Neuron (in vitro differentiated cells): ENCODE measurements around the gene PCDHA6.
"Not testable (repeated sequence)": the region's sequence is repeated elsewhere in the genome, so short reads cannot be mapped to it uniquely, and the experiment has no call there.

Source experiments
- H2AFZ ChIP-seq: one replicate; pipeline ENCODE4 v1.6.1; 2013; ENCODE audit warnings: low read depth, mild to moderate bottlenecking, inconsistent platforms, low read length, moderate library complexity
- H3K27me3 ChIP-seq: one replicate; pipeline ENCODE4 v1.6.1; 2013; ENCODE audit warnings: low read length; ENCODE audit not compliant: insufficient read depth
- H3K36me3 ChIP-seq: one replicate; pipeline ENCODE4 v1.6.1; 2013; ENCODE audit warnings: low read length; ENCODE audit not compliant: insufficient read depth
- H3K4me1 ChIP-seq: one replicate; pipeline ENCODE4 v1.6.1; 2013; ENCODE audit warnings: low read length; ENCODE audit not compliant: insufficient read depth
- H3K4me3 ChIP-seq: 2 replicates; pipeline ENCODE4 v1.5.1; 2013; ENCODE audit warnings: mild to moderate bottlenecking, low read length, moderate library complexity
- H3K9me3 ChIP-seq: one replicate; pipeline ENCODE4 v1.6.1; 2013; ENCODE audit warnings: low read length

PCDHA6 gene

GRCh38 chr5:140833993-140834392 lies 6.2 kb downstream of the PCDHA6 start, which contains the start of gene PCDHA7:
PCDHA7 (plus strand) TSS chr5:140834269; CDS start chr5:140834384, 115 bp downstream.
- no peak within 1 kb of the TSS for H2AFZ ChIP-seq
- H3K36me3 ChIP-seq = peaks cover 52% of the 10 kb centered on the region
- peaks cover 60% of the 10 kb centered on the region for H3K9me3 ChIP-seq
- peaks cover 4% of the 10 kb centered on the region for H3K4me1 ChIP-seq
- no peaks in the 10 kb centered on the region for H3K27me3 ChIP-seq
- no peak within 1 kb of the TSS for H3K4me3 ChIP-seq

GRCh38 chr5:140834439-140835008 lies 6.8 kb downstream of the PCDHA6 start:
- H3K9me3 ChIP-seq = peaks cover 56% of the 10 kb centered on the region
- not testable (repeated sequence) for H3K4me1 ChIP-seq, H3K27me3 ChIP-seq, H3K4me3 ChIP-seq, H2AFZ ChIP-seq
- H3K36me3 ChIP-seq = peaks cover 52% of the 10 kb centered on the region

- H3K36me3 ChIP-seq = peaks cover 41% of the 10 kb centered on the region
These were observed 8.1 kb downstream of the PCDHA6 start for GRCh38 chr5:140835622-140836510.

GRCh38 chr5:140840978-140841962 lies 13.5 kb downstream of the PCDHA6 start, which contains the start of gene PCDHA8:
PCDHA8 (plus strand) TSS chr5:140841187; CDS start chr5:140841322, 135 bp downstream.
- H3K9me3 ChIP-seq = peaks cover 36% of the 10 kb centered on the region
- H3K36me3 ChIP-seq = peaks cover 29% of the 10 kb centered on the region
- H3K4me3 ChIP-seq = peak within 1 kb of the TSS; percentile 39
- no peaks in the 10 kb centered on the region for H3K4me1 ChIP-seq
- H2AFZ ChIP-seq = no peak within 1 kb of the TSS
- H3K27me3 ChIP-seq = no peaks in the 10 kb centered on the region

More at GRCh38 chr5:140835622-140836510, 8.1 kb downstream of the PCDHA6 start:
- Histone ChIP-seq H3K27me3 (no peaks in the 10 kb centered on the region), H3K4me1 (peaks cover 4% of the 10 kb centered on the region), H2AFZ (no peak overlapping the region), H3K4me3 (no peak overlapping the region), H3K9me3 (peaks cover 50% of the 10 kb centered on the region)

GRCh38 chr5:140842798-140843733 lies 15.3 kb downstream of the PCDHA6 start:
- H3K4me1 ChIP-seq = no peaks in the 10 kb centered on the region
- H3K36me3 ChIP-seq = peaks cover 22% of the 10 kb centered on the region
- no peak overlapping the region for H2AFZ ChIP-seq
- H3K4me3 ChIP-seq = no peak overlapping the region
- H3K9me3 ChIP-seq = peaks cover 29% of the 10 kb centered on the region
- H3K27me3 ChIP-seq = no peaks in the 10 kb centered on the region

- H3K9me3 ChIP-seq = peaks cover 18% of the 10 kb centered on the region
- H3K27me3 ChIP-seq, H3K4me3 ChIP-seq, H2AFZ ChIP-seq, H3K36me3 ChIP-seq, H3K4me1 ChIP-seq: not testable (repeated sequence)
These were observed 20.7 kb downstream of the PCDHA6 start, which contains the start of gene PCDHA9 for GRCh38 chr5:140848139-140849102. PCDHA9 (plus strand) TSS chr5:140848382; CDS start chr5:140848496, 114 bp downstream.

- H3K36me3 ChIP-seq, H2AFZ ChIP-seq, H3K27me3 ChIP-seq, H3K4me3 ChIP-seq, H3K4me1 ChIP-seq: not testable (repeated sequence)
- peaks cover 17% of the 10 kb centered on the region for H3K9me3 ChIP-seq
These were observed 22.3 kb downstream of the PCDHA6 start for GRCh38 chr5:140849831-140850634.

DNA sequence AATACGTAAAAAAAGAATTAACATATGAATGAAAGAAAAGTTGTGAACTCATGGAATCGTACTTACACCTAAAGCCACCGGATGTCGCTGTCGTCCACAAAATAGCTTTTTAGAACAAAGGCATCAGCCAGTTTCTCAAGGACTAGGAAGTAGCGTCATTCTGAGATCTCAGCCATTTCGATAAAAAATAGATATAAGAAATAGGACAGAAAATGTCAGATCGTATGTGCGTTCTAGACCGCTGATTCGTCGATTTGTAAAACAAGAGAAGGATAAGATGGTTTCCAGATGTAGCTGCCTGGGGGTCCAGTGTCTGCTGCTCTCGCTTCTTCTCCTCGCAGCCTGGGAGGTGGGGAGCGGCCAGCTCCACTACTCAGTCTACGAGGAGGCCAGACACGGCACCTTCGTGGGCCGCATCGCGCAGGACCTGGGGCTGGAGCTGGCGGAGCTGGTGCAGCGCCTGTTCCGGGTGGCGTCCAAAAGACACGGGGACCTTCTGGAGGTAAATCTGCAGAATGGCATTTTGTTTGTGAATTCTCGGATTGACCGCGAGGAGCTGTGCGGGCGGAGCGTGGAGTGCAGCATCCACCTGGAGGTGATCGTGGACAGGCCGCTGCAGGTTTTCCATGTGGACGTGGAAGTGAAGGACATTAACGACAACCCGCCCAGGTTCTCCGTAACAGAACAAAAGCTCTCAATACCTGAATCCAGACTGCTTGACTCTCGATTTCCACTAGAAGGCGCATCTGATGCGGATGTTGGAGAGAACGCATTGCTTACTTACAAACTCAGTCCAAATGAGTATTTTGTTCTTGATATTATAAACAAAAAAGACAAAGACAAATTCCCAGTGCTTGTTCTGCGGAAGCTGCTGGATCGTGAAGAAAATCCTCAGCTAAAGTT lies 28.3 kb downstream of the PCDHA6 start, which contains the start of gene PCDHA10:
Gene PCDHA10 (plus strand): TSS at position 126 of the 903 bp plus-strand sequence. CDS start 152 bp downstream, at position 278.
- Histone ChIP-seq H3K4me1 (no peaks in the 10 kb centered on the region), H3K36me3 (peaks cover 26% of the 10 kb centered on the region), H3K9me3 (peaks cover 32% of the 10 kb centered on the region), H2AFZ (no peak within 1 kb of the TSS), H3K4me3 (no peak within 1 kb of the TSS), H3K27me3 (no peaks in the 10 kb centered on the region)

DNA sequence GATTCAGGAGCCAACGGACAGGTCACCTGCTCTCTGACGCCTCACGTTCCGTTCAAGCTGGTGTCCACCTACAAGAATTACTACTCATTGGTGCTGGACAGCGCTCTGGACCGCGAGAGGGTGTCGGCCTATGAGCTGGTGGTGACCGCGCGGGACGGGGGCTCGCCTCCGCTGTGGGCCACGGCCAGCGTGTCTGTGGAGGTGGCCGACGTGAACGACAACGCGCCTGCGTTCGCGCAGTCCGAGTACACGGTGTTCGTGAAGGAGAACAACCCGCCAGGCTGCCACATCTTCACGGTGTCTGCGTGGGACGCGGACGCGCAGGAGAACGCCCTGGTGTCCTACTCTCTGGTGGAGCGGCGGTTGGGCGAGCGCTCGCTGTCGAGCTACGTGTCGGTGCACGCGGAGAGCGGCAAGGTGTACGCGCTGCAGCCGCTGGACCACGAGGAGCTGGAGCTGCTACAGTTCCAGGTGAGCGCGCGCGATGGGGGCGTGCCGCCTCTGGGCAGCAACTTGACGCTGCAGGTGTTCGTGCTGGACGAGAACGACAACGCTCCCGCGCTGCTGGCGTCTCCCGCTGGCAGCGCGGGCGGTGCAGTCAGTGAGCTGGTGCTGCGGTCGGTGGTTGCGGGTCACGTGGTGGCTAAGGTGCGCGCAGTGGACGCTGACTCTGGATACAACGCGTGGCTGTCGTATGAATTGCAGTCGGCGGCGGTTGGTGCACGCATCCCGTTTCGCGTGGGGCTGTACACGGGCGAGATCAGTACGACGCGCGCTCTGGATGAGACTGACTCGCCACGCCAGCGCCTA lies 29.6 kb downstream of the PCDHA6 start:
- Histone ChIP-seq H3K4me3 (no peak overlapping the region), H2AFZ (no peak overlapping the region), H3K36me3 (peaks cover 38% of the 10 kb centered on the region), H3K4me1 (no peaks in the 10 kb centered on the region), H3K27me3 (no peaks in the 10 kb centered on the region), H3K9me3 (peaks cover 46% of the 10 kb centered on the region)
